ENCODE measurements around the gene PDGFD. TPM values are rescaled to one million over a fixed set of nuclear protein-coding genes. Genes with fewer than 3 reads are reported as not detected.

PDGFD gene
- total RNA-seq, 1 experiment from 2014 or later, result 1.7 TPM

- no peak overlapping the region for H3K4me2 ChIP-seq (ENCODE audit: insufficient read depth, insufficient read length, low read length)
- no peak overlapping the region for H2AFZ ChIP-seq (ENCODE audit: low read length)
- no peak overlapping the region for H3K9ac ChIP-seq (ENCODE audit: extremely low read depth, insufficient read length, low read length)
- no peak overlapping the region for H2BK15ac ChIP-seq (ENCODE audit: low read depth, low read length)
- Mint-ChIP-seq H3K9me3 (peaks cover 4 to 6% of the 10 kb centered on the region in 2 experiments), H3K4me1 (peaks cover 8 to 14% of the 10 kb centered on the region in 2 experiments), H3K27ac (no peak overlapping the region), H3K4me3 (no peak overlapping the region), H3K27me3 (ENCODE audit: low read depth) (no peaks in the 10 kb centered on the region), H3K36me3 (ENCODE audit: insufficient read depth in 1 of 3, low read depth in 3 of 3) (peaks cover 2 to 9% (median 5%) of the 10 kb centered on the region in 3 experiments; a peak in 4 of 7 replicates)
- H3K79me2 ChIP-seq (ENCODE audit: insufficient read depth, low read length), result no peaks in the 10 kb centered on the region
- H3K79me1 ChIP-seq (ENCODE audit: insufficient read depth, low read depth, low read length, poor library complexity, severe bottlenecking), result no peaks in the 10 kb centered on the region
- H3K4me1 ChIP-seq (ENCODE audit: insufficient read depth, low read length), result no peaks in the 10 kb centered on the region
- DNase-seq, result no peak
- H2BK5ac ChIP-seq (ENCODE audit: insufficient read length, low read length), result no peak overlapping the region
- H2BK12ac ChIP-seq (ENCODE audit: insufficient read length, low read depth, low read length), result no peak overlapping the region
- no peak overlapping the region for H2BK120ac ChIP-seq (ENCODE audit: low read depth, low read length, poor library complexity, severe bottlenecking)
- H3K56ac ChIP-seq (ENCODE audit: insufficient read length, low read depth, low read length), result no peak overlapping the region
- H3K18ac ChIP-seq (ENCODE audit: insufficient read length, low read depth, low read length), result no peak overlapping the region
- no peak overlapping the region for H4K5ac ChIP-seq (ENCODE audit: insufficient read length, low read depth, low read length)
- no peak overlapping the region for H4K91ac ChIP-seq (ENCODE audit: insufficient read length, low read depth, low read length)
- WGBS (ENCODE audit: extremely low coverage, insufficient read length, low lambda C conversion rate), result no CpG with 5 or more reads among the region's 8 CpGs
- H3K14ac ChIP-seq (ENCODE audit: insufficient read depth, low read length), result no peak overlapping the region
- no peaks in the 10 kb centered on the region for H4K20me1 ChIP-seq (ENCODE audit: control insufficient read depth, insufficient read depth, insufficient read length)
- no peaks in the 10 kb centered on the region for H3K27me3 ChIP-seq (ENCODE audit: insufficient read depth, low read length)
- TF ChIP-seq CTCF (conservative IDR thresholded peaks at IDR 0.05), result peak; percentile 65
- no peaks in the 10 kb centered on the region for H3K23me2 ChIP-seq (ENCODE audit: insufficient read length, low read depth, low read length, poor library complexity, severe bottlenecking)
- H3T11ph ChIP-seq (ENCODE audit: low read length), result no peak overlapping the region
- no peaks in the 10 kb centered on the region for H3K9me3 ChIP-seq (ENCODE audit: control insufficient read depth, low read depth, low read length)
- H2AK5ac ChIP-seq (ENCODE audit: insufficient read length, low read length), result no peak overlapping the region
- H3K4ac ChIP-seq (ENCODE audit: low read depth, low read length), result no peak overlapping the region
- H3K27ac ChIP-seq (ENCODE audit: insufficient read length, low read depth, low read length), result no peak overlapping the region
- H2BK20ac ChIP-seq (ENCODE audit: low read depth, low read length, poor library complexity, severe bottlenecking), result no peak overlapping the region
- no peak overlapping the region for H3K23ac ChIP-seq (ENCODE audit: insufficient read length, low read depth, low read length)
- no peak overlapping the region for H4K8ac ChIP-seq (replicated peaks; ENCODE audit: insufficient read length, low read depth, low read length)
Observed at GRCh38 chr11:104151404-104152204, 12.3 kb downstream of the PDGFD start.
